Mucosa of rectum (tissue), 2 donors: ENCODE results near the gene PRKAG2.

Experiments
- H3K27ac ChIP-seq, 2 donors: one replicate each; pipeline ENCODE4 v1.7.0; 2013; ENCODE audit warnings: inconsistent platforms in 2 of 2, low read depth in 2 of 2, low read length in 2 of 2
- H3K27me3 ChIP-seq, 2 donors: one replicate each; pipeline ENCODE4 v1.7.0; 2013; ENCODE audit warnings: low read length in 2 of 2; ENCODE audit not compliant: control insufficient read depth in 2 of 2, insufficient read depth in 2 of 2
- H3K36me3 ChIP-seq, 2 donors: one replicate each; pipeline ENCODE4 v1.7.0; 2013; ENCODE audit warnings: low read length in 2 of 2; ENCODE audit not compliant: control insufficient read depth in 2 of 2, insufficient read depth in 2 of 2
- H3K4me1 ChIP-seq, 2 donors: one replicate each; pipeline ENCODE4 v1.7.0; 2013; ENCODE audit warnings: low read length in 2 of 2, mild to moderate bottlenecking in 1 of 2; ENCODE audit not compliant: control insufficient read depth in 2 of 2, insufficient read depth in 2 of 2
- H3K4me3 ChIP-seq, 2 donors: one replicate each; pipeline ENCODE4 v1.7.0; 2013; ENCODE audit warnings: low read length in 2 of 2
- H3K9ac ChIP-seq, 2 donors: one replicate each; pipeline ENCODE4 v1.7.0; 2013; ENCODE audit warnings: low read length in 2 of 2, low read depth in 1 of 2, mild to moderate bottlenecking in 1 of 2
- H3K9me3 ChIP-seq, 2 donors: one replicate each; pipeline ENCODE4 v1.7.0; 2013; ENCODE audit warnings: low read length in 2 of 2; ENCODE audit not compliant: control insufficient read depth in 2 of 2
- donor health status: healthy.
- donor health status: Normal muscosa, but diverticular disease.

The PRKAG2 gene

GRCh38 chr7:151852486-151853396, 24.2 kb downstream of the PRKAG2 start:
- Histone ChIP-seq H3K9ac (no peak overlapping the region), H3K27ac (no peak overlapping the region), H3K4me3 (no peak overlapping the region), H3K9me3 (no peaks in the 10 kb centered on the region), H3K27me3 (no peaks in the 10 kb centered on the region), H3K36me3 (peaks cover 2 to 3% of the 10 kb centered on the region in 2 donors), H3K4me1 (peaks cover 2 to 9% of the 10 kb centered on the region in 2 donors)

DNA sequence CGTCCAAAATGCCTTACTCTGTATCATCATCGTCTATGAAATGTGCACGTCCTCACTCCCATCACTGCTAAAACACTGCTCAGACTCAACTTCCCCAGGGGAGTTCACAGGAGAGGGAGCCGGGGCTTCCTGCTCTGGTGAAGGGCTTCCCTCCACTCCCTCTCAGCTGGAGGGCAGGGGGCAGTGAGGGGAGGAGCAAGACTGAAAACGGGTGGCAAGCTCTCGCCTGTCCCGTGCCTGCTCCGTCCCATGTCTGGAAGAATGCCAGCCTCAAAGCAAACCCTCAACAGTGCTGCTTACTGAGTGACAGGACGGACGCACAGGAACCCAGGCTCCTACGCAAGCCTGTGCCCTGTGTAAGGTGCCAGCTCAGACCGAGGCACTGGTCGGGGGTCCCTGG, 25.1 kb downstream of the PRKAG2 start:
- Histone ChIP-seq H3K36me3 (peaks cover 2 to 3% of the 10 kb centered on the region in 2 donors), H3K27me3 (no peaks in the 10 kb centered on the region), H3K4me3 (peak overlapping the region; percentile 1 to 51), H3K27ac (no peak overlapping the region), H3K4me1 (peaks cover 2 to 9% of the 10 kb centered on the region in 2 donors), H3K9me3 (no peaks in the 10 kb centered on the region), H3K9ac (no peak overlapping the region)

DNA sequence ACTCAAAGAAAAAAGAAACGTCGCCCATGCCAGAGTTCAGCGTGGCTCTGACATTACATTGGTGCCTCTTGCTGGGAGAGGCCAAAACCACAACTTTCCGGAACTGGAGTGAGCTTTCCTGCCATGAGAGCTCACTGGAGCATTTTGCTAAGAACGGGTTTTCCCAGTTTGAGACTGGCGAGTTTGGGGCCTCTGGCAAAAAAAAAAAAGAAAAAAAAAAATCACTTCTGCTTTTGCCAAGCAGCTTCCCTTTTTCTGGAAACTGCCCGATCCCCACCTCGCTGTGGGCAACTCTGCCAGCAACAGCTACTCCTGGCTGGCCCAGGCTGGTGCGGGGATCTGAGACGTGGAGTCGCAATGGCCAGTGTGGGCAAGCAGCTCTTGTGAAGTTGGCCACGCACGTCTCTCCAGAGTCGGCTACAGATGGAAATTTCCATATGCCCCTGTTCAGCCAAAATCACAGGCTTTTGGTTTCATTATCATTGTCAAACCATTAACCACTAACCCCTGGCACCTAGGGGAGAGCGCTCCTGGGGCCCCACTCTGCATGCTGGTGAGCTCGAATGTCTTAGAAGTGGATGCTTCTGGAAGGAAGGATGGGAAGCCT, 25.7 kb downstream of the PRKAG2 start:
- Histone ChIP-seq H3K27ac (no peak overlapping the region), H3K4me1 (peaks cover 2 to 9% of the 10 kb centered on the region in 2 donors), H3K9ac (no peak overlapping the region), H3K4me3 (peak overlapping the region; percentile 33 to 51), H3K27me3 (no peaks in the 10 kb centered on the region), H3K9me3 (no peaks in the 10 kb centered on the region), H3K36me3 (peaks cover 2 to 3% of the 10 kb centered on the region in 2 donors)

DNA sequence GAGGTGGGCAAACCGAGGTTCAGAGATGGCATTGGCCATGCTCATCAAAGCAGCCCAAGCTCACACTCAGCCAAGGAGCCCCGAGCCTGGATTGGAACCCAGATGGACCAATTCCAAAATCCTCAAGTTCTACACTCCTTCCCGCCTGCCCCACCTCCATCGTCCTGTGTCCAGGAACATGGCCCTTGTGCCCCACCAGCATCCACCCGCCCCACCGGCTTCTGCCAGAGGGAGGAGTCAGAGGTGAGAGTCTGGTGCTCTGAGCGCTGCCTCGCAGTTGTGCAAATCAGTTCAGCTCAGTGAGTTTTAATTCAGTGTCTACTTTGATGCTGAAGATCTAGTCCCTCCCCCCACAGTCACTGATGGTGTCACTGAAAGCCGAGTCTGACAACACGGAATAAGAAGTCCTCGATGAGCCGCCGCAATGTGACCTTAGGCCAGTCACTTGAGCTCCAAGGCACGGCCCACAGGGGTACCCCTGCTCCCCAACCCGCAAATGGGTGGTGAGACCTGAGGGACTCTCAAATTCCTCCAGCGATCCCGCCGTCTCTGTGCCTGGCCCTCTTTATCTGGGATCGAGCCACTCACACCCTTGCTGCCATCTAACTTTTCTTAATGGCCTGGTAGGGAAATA, 26.3 kb downstream of the PRKAG2 start:
- Histone ChIP-seq H3K36me3 (peaks cover 2 to 3% of the 10 kb centered on the region in 2 donors), H3K9ac (no peak overlapping the region), H3K9me3 (no peaks in the 10 kb centered on the region), H3K4me1 (peaks cover 2 to 9% of the 10 kb centered on the region in 2 donors), H3K27ac (no peak overlapping the region), H3K4me3 (peak overlapping the region in 1 of 2 donors; percentile 13), H3K27me3 (no peaks in the 10 kb centered on the region)

DNA sequence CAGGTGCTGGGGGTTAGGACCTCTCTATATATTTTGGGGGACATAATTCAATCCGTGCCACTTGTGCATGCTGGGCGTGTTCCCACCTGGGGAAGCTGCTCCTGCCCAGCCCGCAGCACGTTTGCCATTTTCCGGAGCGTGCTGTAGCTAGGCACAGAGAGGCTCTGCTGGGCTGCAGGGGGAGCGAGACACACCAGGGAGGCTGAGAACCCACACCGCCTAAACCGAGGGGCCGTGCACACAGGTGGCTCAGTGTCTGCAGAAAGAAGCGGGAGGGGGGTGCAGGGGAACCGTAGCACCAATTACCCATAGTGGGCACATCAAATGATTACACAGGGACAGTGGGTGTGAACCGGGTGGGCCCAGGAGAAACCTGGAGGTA, 27.0 kb downstream of the PRKAG2 start:
- Histone ChIP-seq H3K4me3 (no peak overlapping the region), H3K27ac (no peak overlapping the region), H3K27me3 (no peaks in the 10 kb centered on the region), H3K9ac (no peak overlapping the region), H3K4me1 (peaks cover 2 to 9% of the 10 kb centered on the region in 2 donors), H3K9me3 (no peaks in the 10 kb centered on the region), H3K36me3 (peaks cover 2 to 6% of the 10 kb centered on the region in 2 donors)

- no peaks in the 10 kb centered on the region for H3K9me3 ChIP-seq
- no peak overlapping the region for H3K27ac ChIP-seq
- H3K36me3 ChIP-seq, result peaks cover 2 to 7% of the 10 kb centered on the region in 2 donors
- no peak overlapping the region for H3K9ac ChIP-seq
- H3K4me1 ChIP-seq, result peaks cover 2 to 9% of the 10 kb centered on the region in 2 donors
- H3K4me3 ChIP-seq, result no peak overlapping the region
- H3K27me3 ChIP-seq, result no peaks in the 10 kb centered on the region
Observed at GRCh38 chr7:151849008-151849878, 27.7 kb downstream of the PRKAG2 start.

DNA sequence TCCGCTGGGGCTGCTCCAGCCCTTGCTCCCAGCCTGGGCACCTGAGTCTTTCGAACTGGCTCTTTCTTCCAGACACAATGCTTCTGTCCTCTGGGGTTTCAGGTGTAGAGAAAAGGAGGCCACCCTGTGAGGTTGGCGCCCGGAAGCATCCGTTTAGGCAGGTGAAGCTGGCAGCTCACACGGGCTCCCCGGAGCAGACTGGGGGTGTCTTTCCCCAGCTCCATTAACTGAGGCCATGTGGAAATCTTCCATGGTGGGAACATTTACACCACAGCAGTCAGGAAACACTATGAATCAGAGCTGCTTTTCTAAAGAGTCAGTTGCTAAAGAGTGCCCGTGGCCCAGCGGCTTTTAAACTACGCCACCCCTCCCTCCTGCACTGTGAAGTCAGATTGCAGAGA, 29.2 kb downstream of the PRKAG2 start:
- no peak overlapping the region for H3K27ac ChIP-seq
- H3K36me3 ChIP-seq, result peaks cover 2 to 11% of the 10 kb centered on the region in 2 donors
- H3K4me3 ChIP-seq, result no peak overlapping the region
- no peak overlapping the region for H3K9ac ChIP-seq
- no peaks in the 10 kb centered on the region for H3K27me3 ChIP-seq
- H3K4me1 ChIP-seq, result peaks cover 2 to 9% of the 10 kb centered on the region in 2 donors
- no peaks in the 10 kb centered on the region for H3K9me3 ChIP-seq

GRCh38 chr7:151847136-151847535, 29.8 kb downstream of the PRKAG2 start:
- Histone ChIP-seq H3K4me1 (peaks cover 2 to 9% of the 10 kb centered on the region in 2 donors), H3K9me3 (no peaks in the 10 kb centered on the region), H3K27me3 (no peaks in the 10 kb centered on the region), H3K36me3 (peaks cover 5 to 11% of the 10 kb centered on the region in 2 donors), H3K27ac (no peak overlapping the region), H3K4me3 (no peak overlapping the region), H3K9ac (no peak overlapping the region)

- Histone ChIP-seq H3K4me3 (no peak overlapping the region), H3K36me3 (peaks cover 5 to 11% of the 10 kb centered on the region in 2 donors), H3K27ac (no peak overlapping the region), H3K9me3 (no peaks in the 10 kb centered on the region), H3K9ac (no peak overlapping the region), H3K27me3 (no peaks in the 10 kb centered on the region), H3K4me1 (peaks cover 0 to 3% of the 10 kb centered on the region in 2 donors)
Observed at GRCh38 chr7:151845412-151846205, 31.3 kb downstream of the PRKAG2 start.
